Neuron (in vitro differentiated cells): ENCODE data around the gene CNNM1.

Experiments
- H2AFZ ChIP-seq: one replicate; pipeline ENCODE4 v1.6.1; 2013; ENCODE audit warnings: low read depth, mild to moderate bottlenecking, inconsistent platforms, low read length, moderate library complexity
- H3K27me3 ChIP-seq: one replicate; pipeline ENCODE4 v1.6.1; 2013; ENCODE audit warnings: low read length; ENCODE audit not compliant: insufficient read depth
- H3K36me3 ChIP-seq: one replicate; pipeline ENCODE4 v1.6.1; 2013; ENCODE audit warnings: low read length; ENCODE audit not compliant: insufficient read depth
- H3K4me1 ChIP-seq: one replicate; pipeline ENCODE4 v1.6.1; 2013; ENCODE audit warnings: low read length; ENCODE audit not compliant: insufficient read depth
- H3K4me3 ChIP-seq: 2 replicates; pipeline ENCODE4 v1.5.1; 2013; ENCODE audit warnings: mild to moderate bottlenecking, low read length, moderate library complexity
- H3K9me3 ChIP-seq: one replicate; pipeline ENCODE4 v1.6.1; 2013; ENCODE audit warnings: low read length

CNNM1 gene

GRCh38 chr10:99318475-99318874 is 10.7 kb upstream of the CNNM1 start:
- Histone ChIP-seq H2AFZ (no peak overlapping the region), H3K36me3 (no peaks in the 10 kb centered on the region), H3K9me3 (no peaks in the 10 kb centered on the region), H3K4me3 (no peak overlapping the region), H3K4me1 (no peaks in the 10 kb centered on the region), H3K27me3 (peaks cover 4% of the 10 kb centered on the region)

GRCh38 chr10:99325281-99325680 is 3.9 kb upstream of the CNNM1 start:
- H2AFZ ChIP-seq = no peak overlapping the region
- no peaks in the 10 kb centered on the region for H3K4me1 ChIP-seq
- H3K36me3 ChIP-seq = no peaks in the 10 kb centered on the region
- no peaks in the 10 kb centered on the region for H3K9me3 ChIP-seq
- H3K4me3 ChIP-seq = no peak overlapping the region
- peaks cover 29% of the 10 kb centered on the region for H3K27me3 ChIP-seq

- Histone ChIP-seq H2AFZ (no peak overlapping the region), H3K9me3 (no peaks in the 10 kb centered on the region), H3K36me3 (no peaks in the 10 kb centered on the region), H3K27me3 (peaks cover 44% of the 10 kb centered on the region), H3K4me3 (no peak overlapping the region), H3K4me1 (no peaks in the 10 kb centered on the region)
Observed at GRCh38 chr10:99326871-99327270, 2.3 kb upstream of the CNNM1 start.

GRCh38 chr10:99328579-99329303 is 415 bp upstream of the CNNM1 start:
- Histone ChIP-seq H3K27me3 (peaks cover 51% of the 10 kb centered on the region), H2AFZ (peak overlapping the region; percentile 55)

GRCh38 chr10:99329554-99330346 is 594 bp downstream of the CNNM1 start:
- peak overlapping the region; percentile 55 for H2AFZ ChIP-seq
- H3K4me3 ChIP-seq = peak overlapping the region; percentile 16
- H3K36me3 ChIP-seq = no peaks in the 10 kb centered on the region
- no peaks in the 10 kb centered on the region for H3K9me3 ChIP-seq
- peaks cover 55% of the 10 kb centered on the region for H3K27me3 ChIP-seq
- no peaks in the 10 kb centered on the region for H3K4me1 ChIP-seq

More at GRCh38 chr10:99328579-99329303, 415 bp upstream of the CNNM1 start:
- H3K4me1 ChIP-seq = no peaks in the 10 kb centered on the region
- H3K36me3 ChIP-seq = no peaks in the 10 kb centered on the region
- peak overlapping the region; percentile 16 for H3K4me3 ChIP-seq
- no peaks in the 10 kb centered on the region for H3K9me3 ChIP-seq

GRCh38 chr10:99330347-99330924 is 1.3 kb downstream of the CNNM1 start:
- no peaks in the 10 kb centered on the region for H3K4me1 ChIP-seq
- H3K27me3 ChIP-seq = peaks cover 52% of the 10 kb centered on the region
- H3K9me3 ChIP-seq = no peaks in the 10 kb centered on the region
- H3K36me3 ChIP-seq = no peaks in the 10 kb centered on the region
- peak overlapping the region; percentile 55 for H2AFZ ChIP-seq
- no peak overlapping the region for H3K4me3 ChIP-seq

GRCh38 chr10:99331207-99331803 is 2.1 kb downstream of the CNNM1 start:
- H3K4me3 ChIP-seq = no peak overlapping the region
- no peak overlapping the region for H2AFZ ChIP-seq
- no peaks in the 10 kb centered on the region for H3K36me3 ChIP-seq
- H3K4me1 ChIP-seq = no peaks in the 10 kb centered on the region
- no peaks in the 10 kb centered on the region for H3K9me3 ChIP-seq
- peaks cover 54% of the 10 kb centered on the region for H3K27me3 ChIP-seq

GRCh38 chr10:99337311-99337811 is 8.2 kb downstream of the CNNM1 start:
- peaks cover 23% of the 10 kb centered on the region for H3K27me3 ChIP-seq
- H3K4me3 ChIP-seq = no peak overlapping the region
- H3K9me3 ChIP-seq = no peaks in the 10 kb centered on the region
- peaks cover 10% of the 10 kb centered on the region for H3K4me1 ChIP-seq
- H2AFZ ChIP-seq = no peak overlapping the region
- H3K36me3 ChIP-seq = no peaks in the 10 kb centered on the region

GRCh38 chr10:99337901-99338300 is 8.7 kb downstream of the CNNM1 start:
- Histone ChIP-seq H3K9me3 (no peaks in the 10 kb centered on the region), H3K4me1 (peaks cover 10% of the 10 kb centered on the region), H3K36me3 (no peaks in the 10 kb centered on the region), H3K27me3 (peaks cover 18% of the 10 kb centered on the region), H3K4me3 (no peak overlapping the region), H2AFZ (no peak overlapping the region)

GRCh38 chr10:99339077-99339476 is 9.9 kb downstream of the CNNM1 start:
- Histone ChIP-seq H3K36me3 (no peaks in the 10 kb centered on the region), H3K4me1 (peaks cover 10% of the 10 kb centered on the region), H2AFZ (no peak overlapping the region), H3K27me3 (peaks cover 11% of the 10 kb centered on the region), H3K4me3 (no peak overlapping the region), H3K9me3 (no peaks in the 10 kb centered on the region)

- Histone ChIP-seq H3K4me3 (no peak overlapping the region), H2AFZ (no peak overlapping the region), H3K4me1 (peaks cover 10% of the 10 kb centered on the region), H3K27me3 (peaks cover 10% of the 10 kb centered on the region), H3K9me3 (no peaks in the 10 kb centered on the region), H3K36me3 (no peaks in the 10 kb centered on the region)
Observed at GRCh38 chr10:99339563-99340047, 10.4 kb downstream of the CNNM1 start.

- H2AFZ ChIP-seq = no peak overlapping the region
- H3K27me3 ChIP-seq = peaks cover 14% of the 10 kb centered on the region
- no peaks in the 10 kb centered on the region for H3K9me3 ChIP-seq
- H3K36me3 ChIP-seq = no peaks in the 10 kb centered on the region
- H3K4me1 ChIP-seq = peaks cover 10% of the 10 kb centered on the region
- H3K4me3 ChIP-seq = no peak overlapping the region
Observed at GRCh38 chr10:99340650-99341049, 11.5 kb downstream of the CNNM1 start.
